Measurements from ENCODE around the gene LMCD1. TPM values are rescaled to one million over a fixed set of nuclear protein-coding genes. Genes with fewer than 3 reads are reported as not detected.

The LMCD1 gene
- total and polyA plus RNA-seq, 9 donors: 114 to 221 (median 185) TPM

DNA sequence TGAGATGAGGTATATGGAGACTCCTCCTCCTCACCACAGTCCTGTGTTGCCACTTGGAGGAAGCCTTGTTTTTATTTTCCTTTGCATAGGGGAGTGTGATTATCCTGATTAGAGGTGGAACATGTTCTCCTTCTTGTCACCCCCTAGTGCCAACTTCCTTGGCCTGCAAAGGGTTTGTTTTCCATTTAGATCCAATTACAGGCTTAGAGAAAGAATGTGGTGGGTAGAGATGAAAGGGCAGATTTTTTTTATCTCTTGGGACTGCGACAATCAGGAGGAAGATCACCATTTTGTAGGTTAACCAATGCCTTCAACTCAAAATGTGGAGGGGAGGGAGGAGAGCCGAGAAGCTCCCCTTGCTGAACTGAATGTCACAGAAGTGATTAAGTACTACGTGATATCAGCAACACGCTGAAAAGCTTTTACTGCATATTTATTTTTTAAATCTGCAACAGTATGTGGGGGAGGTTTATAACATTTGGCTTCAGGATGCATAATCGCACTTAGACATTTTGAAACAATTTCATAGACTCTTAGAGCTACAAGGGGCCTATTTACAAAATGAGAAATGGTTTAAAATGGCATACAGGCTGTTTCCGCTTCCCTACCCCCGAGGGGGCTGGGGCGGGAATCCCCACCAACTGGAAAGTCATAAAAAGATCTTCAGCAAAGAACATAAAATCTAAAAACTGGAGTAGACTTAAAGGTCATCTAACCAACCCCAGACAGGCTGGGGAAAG, 2.4 kb downstream of the LMCD1 start:
- H3K27me3 ChIP-seq (ENCODE audit: control insufficient read depth, insufficient read depth, low read length): no peaks in the 10 kb centered on the region
- H3K4me3 ChIP-seq (ENCODE audit: low read length): peak overlapping the region; percentile 45
- H3K27ac ChIP-seq (ENCODE audit: low read length): peak overlapping the region; percentile 90
- WGBS (ENCODE audit: insufficient coverage): 18% methylated on average over 5 of the region's 8 CpGs
- H3K9me3 ChIP-seq (replicated peaks; ENCODE audit: control insufficient read depth, low read depth, low read length): no peaks in the 10 kb centered on the region
- peaks cover 3% of the 10 kb centered on the region for H3K36me3 ChIP-seq (ENCODE audit: control insufficient read depth, insufficient read depth, low read length)
- peaks cover 54% of the 10 kb centered on the region for H3K4me1 ChIP-seq (ENCODE audit: control insufficient read depth, insufficient read depth, low read length)
- DNase-seq: peak; percentile 69

DNA sequence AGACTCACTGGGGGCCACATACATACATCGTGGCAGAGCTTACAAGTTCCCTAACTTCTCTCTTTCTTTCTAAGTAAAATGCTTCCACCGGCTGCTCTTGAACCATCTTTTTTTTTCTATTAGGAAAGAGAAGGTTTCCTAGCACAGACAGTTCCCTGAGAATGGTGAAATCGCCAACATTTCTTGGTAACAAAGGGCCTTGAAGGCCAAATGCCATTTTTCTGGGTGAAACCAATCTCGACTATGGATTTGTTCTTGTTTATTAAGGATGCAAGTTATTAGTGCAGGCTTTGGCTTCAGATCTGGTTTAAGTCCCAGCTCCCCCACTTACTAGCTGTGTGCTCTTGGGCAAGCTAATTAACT, 3.0 kb downstream of the LMCD1 start:
- Histone ChIP-seq H3K27ac (ENCODE audit: low read length) (peak overlapping the region; percentile 90), H3K27me3 (ENCODE audit: control insufficient read depth, insufficient read depth, low read length) (no peaks in the 10 kb centered on the region), H3K36me3 (ENCODE audit: control insufficient read depth, insufficient read depth, low read length) (peaks cover 4% of the 10 kb centered on the region), H3K4me1 (ENCODE audit: control insufficient read depth, insufficient read depth, low read length) (peaks cover 49% of the 10 kb centered on the region), H3K4me3 (ENCODE audit: low read length) (no peak overlapping the region), H3K9me3 (replicated peaks; ENCODE audit: control insufficient read depth, low read depth, low read length) (no peaks in the 10 kb centered on the region)
- no CpG with 5 or more reads among the region's 4 CpGs for WGBS (ENCODE audit: insufficient coverage)
- no peak for DNase-seq

GRCh38 chr3:8505621-8506020, 4.0 kb downstream of the LMCD1 start:
- no peaks in the 10 kb centered on the region for H3K27me3 ChIP-seq (ENCODE audit: control insufficient read depth, insufficient read depth, low read length)
- peak overlapping the region; percentile 53 for H3K27ac ChIP-seq (ENCODE audit: low read length)
- WGBS (ENCODE audit: insufficient coverage): 43% methylated on average over 1 of the region's 3 CpGs
- H3K4me3 ChIP-seq (ENCODE audit: low read length): no peak overlapping the region
- H3K9me3 ChIP-seq (replicated peaks; ENCODE audit: control insufficient read depth, low read depth, low read length): no peaks in the 10 kb centered on the region
- no peak for DNase-seq
- peaks cover 7% of the 10 kb centered on the region for H3K36me3 ChIP-seq (ENCODE audit: control insufficient read depth, insufficient read depth, low read length)
- peaks cover 46% of the 10 kb centered on the region for H3K4me1 ChIP-seq (ENCODE audit: control insufficient read depth, insufficient read depth, low read length)

- DNase-seq: no peak
- Histone ChIP-seq H3K36me3 (ENCODE audit: control insufficient read depth, insufficient read depth, low read length) (peaks cover 11% of the 10 kb centered on the region), H3K27ac (ENCODE audit: low read length) (peak overlapping the region; percentile 53), H3K27me3 (ENCODE audit: control insufficient read depth, insufficient read depth, low read length) (no peaks in the 10 kb centered on the region), H3K4me1 (ENCODE audit: control insufficient read depth, insufficient read depth, low read length) (peaks cover 45% of the 10 kb centered on the region), H3K4me3 (ENCODE audit: low read length) (no peak overlapping the region), H3K9me3 (replicated peaks; ENCODE audit: control insufficient read depth, low read depth, low read length) (no peaks in the 10 kb centered on the region)
- WGBS (ENCODE audit: insufficient coverage): 76% methylated on average over 4 of the region's 6 CpGs
Observed at GRCh38 chr3:8506571-8507061, 5.0 kb downstream of the LMCD1 start.

GRCh38 chr3:8507496-8507895, 5.9 kb downstream of the LMCD1 start:
- Histone ChIP-seq H3K4me1 (ENCODE audit: control insufficient read depth, insufficient read depth, low read length) (peaks cover 43% of the 10 kb centered on the region), H3K36me3 (ENCODE audit: control insufficient read depth, insufficient read depth, low read length) (peaks cover 15% of the 10 kb centered on the region), H3K27me3 (ENCODE audit: control insufficient read depth, insufficient read depth, low read length) (no peaks in the 10 kb centered on the region), H3K9me3 (replicated peaks; ENCODE audit: control insufficient read depth, low read depth, low read length) (no peaks in the 10 kb centered on the region), H3K27ac (ENCODE audit: low read length) (peak overlapping the region; percentile 53), H3K4me3 (ENCODE audit: low read length) (no peak overlapping the region)
- no peak for DNase-seq
- WGBS (ENCODE audit: insufficient coverage): no CpG with 5 or more reads among the region's 3 CpGs

GRCh38 chr3:8509961-8510360, 8.3 kb downstream of the LMCD1 start:
- DNase-seq: no peak
- 95% methylated on average over 3 of the region's 6 CpGs for WGBS (ENCODE audit: insufficient coverage)
- no peaks in the 10 kb centered on the region for H3K27me3 ChIP-seq (ENCODE audit: control insufficient read depth, insufficient read depth, low read length)
- H3K4me3 ChIP-seq (ENCODE audit: low read length): no peak overlapping the region
- H3K4me1 ChIP-seq (ENCODE audit: control insufficient read depth, insufficient read depth, low read length): peaks cover 22% of the 10 kb centered on the region
- H3K36me3 ChIP-seq (ENCODE audit: control insufficient read depth, insufficient read depth, low read length): peaks cover 16% of the 10 kb centered on the region
- H3K9me3 ChIP-seq (replicated peaks; ENCODE audit: control insufficient read depth, low read depth, low read length): no peaks in the 10 kb centered on the region
- no peak overlapping the region for H3K27ac ChIP-seq (ENCODE audit: low read length)

DNA sequence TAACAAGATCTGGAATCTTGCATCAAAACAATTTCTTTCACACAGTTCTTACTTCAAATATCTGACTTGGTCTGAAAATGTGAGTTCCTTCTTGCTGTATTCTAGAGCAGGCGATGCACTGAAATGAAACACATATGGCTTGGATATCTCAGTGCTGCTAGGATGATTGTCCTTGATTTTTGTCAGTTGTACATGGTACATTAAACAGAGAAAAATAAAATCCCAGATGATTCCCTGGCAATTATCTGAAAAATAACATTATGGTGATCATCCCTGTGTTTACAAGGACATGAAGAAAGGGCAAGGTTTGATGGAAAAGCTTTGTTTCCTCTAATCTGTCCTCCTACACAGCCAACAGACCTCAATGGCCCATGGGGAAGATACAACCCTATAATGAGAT, 10.6 kb downstream of the LMCD1 start:
- H3K27ac ChIP-seq (ENCODE audit: low read length): no peak overlapping the region
- WGBS (ENCODE audit: insufficient coverage): no CpG with 5 or more reads among the region's 1 CpG
- no peaks in the 10 kb centered on the region for H3K9me3 ChIP-seq (replicated peaks; ENCODE audit: control insufficient read depth, low read depth, low read length)
- peaks cover 13% of the 10 kb centered on the region for H3K4me1 ChIP-seq (ENCODE audit: control insufficient read depth, insufficient read depth, low read length)
- H3K27me3 ChIP-seq (ENCODE audit: control insufficient read depth, insufficient read depth, low read length): no peaks in the 10 kb centered on the region
- H3K4me3 ChIP-seq (ENCODE audit: low read length): no peak overlapping the region
- no peak for DNase-seq
- H3K36me3 ChIP-seq (ENCODE audit: control insufficient read depth, insufficient read depth, low read length): peaks cover 23% of the 10 kb centered on the region

DNA sequence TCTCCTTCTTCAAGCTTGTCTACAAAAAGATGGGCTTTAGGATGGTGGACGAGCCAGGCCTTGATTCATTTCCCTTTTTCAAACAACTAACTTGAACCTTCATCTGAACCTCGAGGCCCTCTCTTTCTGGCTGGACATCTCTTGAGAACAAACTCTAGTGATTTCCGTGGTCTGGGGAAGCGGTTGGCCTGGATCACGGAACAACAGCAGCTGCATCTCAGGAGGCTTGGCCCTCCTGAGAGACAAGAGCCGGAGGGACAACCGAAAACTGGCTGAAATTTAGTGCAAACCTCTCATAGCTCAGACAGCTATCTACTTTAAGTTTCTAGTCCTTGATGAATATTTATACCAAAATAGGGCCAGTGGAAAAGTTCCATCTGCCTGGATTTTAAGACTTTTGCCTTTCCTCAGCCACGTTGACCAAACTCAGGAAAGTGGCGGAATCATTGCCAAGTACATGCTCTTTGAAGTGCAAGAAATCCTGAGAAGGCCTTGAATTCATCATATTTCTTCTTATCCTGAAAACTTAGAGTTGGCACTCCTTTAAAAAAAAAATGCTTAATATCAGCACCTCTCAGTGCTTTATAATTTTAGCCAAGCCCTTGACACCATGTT, 14.5 kb downstream of the LMCD1 start:
- Histone ChIP-seq H3K9me3 (replicated peaks; ENCODE audit: control insufficient read depth, low read depth, low read length) (no peaks in the 10 kb centered on the region), H3K27ac (ENCODE audit: low read length) (peak overlapping the region; percentile 6), H3K27me3 (ENCODE audit: control insufficient read depth, insufficient read depth, low read length) (no peaks in the 10 kb centered on the region), H3K4me3 (ENCODE audit: low read length) (no peak overlapping the region), H3K4me1 (ENCODE audit: control insufficient read depth, insufficient read depth, low read length) (peaks cover 18% of the 10 kb centered on the region), H3K36me3 (ENCODE audit: control insufficient read depth, insufficient read depth, low read length) (peaks cover 23% of the 10 kb centered on the region)
- DNase-seq: peak; percentile 49
- 53% methylated on average over 4 of the region's 9 CpGs for WGBS (ENCODE audit: insufficient coverage)

DNA sequence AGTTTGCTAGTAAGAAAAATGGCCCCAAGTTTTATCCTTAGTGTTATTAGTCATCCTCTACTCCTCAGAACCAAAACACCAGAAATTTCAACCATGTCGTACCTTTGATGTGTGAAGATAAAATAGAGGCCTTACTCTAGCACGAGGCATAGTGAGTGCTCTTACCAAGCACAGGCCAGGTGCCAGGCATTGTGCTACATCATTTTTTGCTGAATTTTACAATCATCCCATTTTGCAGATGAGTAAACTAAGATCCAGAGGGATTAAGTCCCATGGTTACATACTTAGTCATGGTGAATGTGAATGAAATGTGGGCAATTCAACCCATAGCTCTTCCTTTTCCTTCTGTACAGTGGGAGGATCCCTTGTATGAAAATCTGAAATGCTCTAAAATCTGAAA, 15.2 kb downstream of the LMCD1 start:
- Histone ChIP-seq H3K9me3 (replicated peaks; ENCODE audit: control insufficient read depth, low read depth, low read length) (no peaks in the 10 kb centered on the region), H3K4me3 (ENCODE audit: low read length) (no peak overlapping the region), H3K4me1 (ENCODE audit: control insufficient read depth, insufficient read depth, low read length) (peaks cover 19% of the 10 kb centered on the region), H3K36me3 (ENCODE audit: control insufficient read depth, insufficient read depth, low read length) (peaks cover 19% of the 10 kb centered on the region), H3K27me3 (ENCODE audit: control insufficient read depth, insufficient read depth, low read length) (no peaks in the 10 kb centered on the region), H3K27ac (ENCODE audit: low read length) (no peak overlapping the region)
- no peak for DNase-seq
- WGBS (ENCODE audit: insufficient coverage): 100% methylated on average over 1 of the region's 2 CpGs

- no CpG with 5 or more reads among the region's 2 CpGs for WGBS (ENCODE audit: insufficient coverage)
- H3K27ac ChIP-seq (ENCODE audit: low read length): no peak overlapping the region
- peaks cover 24% of the 10 kb centered on the region for H3K4me1 ChIP-seq (ENCODE audit: control insufficient read depth, insufficient read depth, low read length)
- no peak for DNase-seq
- no peaks in the 10 kb centered on the region for H3K27me3 ChIP-seq (ENCODE audit: control insufficient read depth, insufficient read depth, low read length)
- peaks cover 23% of the 10 kb centered on the region for H3K36me3 ChIP-seq (ENCODE audit: control insufficient read depth, insufficient read depth, low read length)
- H3K4me3 ChIP-seq (ENCODE audit: low read length): no peak overlapping the region
- H3K9me3 ChIP-seq (replicated peaks; ENCODE audit: control insufficient read depth, low read depth, low read length): no peaks in the 10 kb centered on the region
Observed at GRCh38 chr3:8517487-8517886, 15.9 kb downstream of the LMCD1 start.

Measured in muscle of leg (tissue), 11 donors.